A172 (cell line): Measurements from ENCODE around the gene SKIC2. TPM values are rescaled to one million over a fixed set of nuclear protein-coding genes. Genes with fewer than 3 reads are reported as not detected.

Experiments
- DNase-seq: peaks from one replicate; pipeline ENCODE4 v3.0.0-alpha.2; 2015; ENCODE audit warnings: low spot score
- total RNA-seq: library from RNA; depleted of rRNA; stranded (reverse); fragments of >200 nt; shearing (Covaris generic); gene quantifications from 2 replicates; pipeline ENCODE4 v1.2.3, GENCODE V29; 2014

The SKIC2 gene
- total RNA-seq, 1 experiment from 2014 or later, result 26.0 TPM

DNA sequence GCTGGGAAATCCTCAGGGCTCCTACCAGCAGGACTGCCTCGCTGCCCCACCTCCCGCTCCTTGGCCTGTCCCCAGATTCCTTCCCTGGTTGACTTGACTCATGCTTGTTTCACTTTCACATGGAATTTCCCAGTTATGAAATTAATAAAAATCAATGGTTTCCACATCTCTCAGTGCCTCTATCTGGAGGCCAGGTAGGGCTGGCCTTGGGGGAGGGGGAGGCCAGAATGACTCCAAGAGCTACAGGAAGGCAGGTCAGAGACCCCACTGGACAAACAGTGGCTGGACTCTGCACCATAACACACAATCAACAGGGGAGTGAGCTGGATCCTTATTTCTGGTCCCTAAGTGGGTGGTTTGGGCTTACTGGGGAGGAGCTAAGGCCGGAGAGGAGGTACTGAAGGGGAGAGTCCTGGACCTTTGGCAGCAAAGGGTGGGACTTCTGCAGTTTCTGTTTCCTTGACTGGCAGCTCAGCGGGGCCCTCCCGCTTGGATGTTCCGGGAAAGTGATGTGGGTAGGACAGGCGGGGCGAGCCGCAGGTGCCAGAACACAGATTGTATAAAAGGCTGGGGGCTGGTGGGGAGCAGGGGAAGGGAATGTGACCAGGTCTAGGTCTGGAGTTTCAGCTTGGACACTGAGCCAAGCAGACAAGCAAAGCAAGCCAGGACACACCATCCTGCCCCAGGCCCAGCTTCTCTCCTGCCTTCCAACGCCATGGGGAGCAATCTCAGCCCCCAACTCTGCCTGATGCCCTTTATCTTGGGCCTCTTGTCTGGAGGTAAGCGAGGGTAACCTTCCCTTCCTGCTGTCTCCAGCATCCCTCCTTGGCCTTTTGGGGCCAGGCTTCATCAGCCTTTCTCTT lies 13.2 kb upstream of the SKIC2 start, which contains the start of gene CFB:
Gene CFB, plus strand, starts transcription at position 589 of the 863 bp plus-strand sequence. Its CDS starts 127 bp downstream, at position 716.
- DNase-seq, result peak; percentile 84

DNA sequence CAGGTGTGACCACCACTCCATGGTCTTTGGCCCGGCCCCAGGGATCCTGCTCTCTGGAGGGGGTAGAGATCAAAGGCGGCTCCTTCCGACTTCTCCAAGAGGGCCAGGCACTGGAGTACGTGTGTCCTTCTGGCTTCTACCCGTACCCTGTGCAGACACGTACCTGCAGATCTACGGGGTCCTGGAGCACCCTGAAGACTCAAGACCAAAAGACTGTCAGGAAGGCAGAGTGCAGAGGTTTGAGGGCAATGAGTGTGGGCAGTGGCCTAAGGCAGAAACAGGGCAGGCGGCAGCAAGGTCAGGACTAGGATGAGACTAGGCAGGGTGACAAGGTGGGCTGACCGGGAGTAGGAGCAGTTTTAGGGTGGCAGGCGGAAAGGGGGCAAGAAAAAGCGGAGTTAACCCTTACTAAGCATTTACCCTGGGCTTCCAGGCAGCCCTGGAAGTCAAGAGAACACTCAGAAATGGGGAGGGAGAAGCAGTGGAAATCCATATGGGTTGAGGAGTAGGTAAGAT lies 12.5 kb upstream of the SKIC2 start:
- DNase-seq, result no peak

- DNase-seq, result no peak
Observed at GRCh38 chr6:31947070-31947675, 11.8 kb upstream of the SKIC2 start.

- no peak for DNase-seq
Observed at GRCh38 chr6:31947864-31948263, 11.1 kb upstream of the SKIC2 start.

DNA sequence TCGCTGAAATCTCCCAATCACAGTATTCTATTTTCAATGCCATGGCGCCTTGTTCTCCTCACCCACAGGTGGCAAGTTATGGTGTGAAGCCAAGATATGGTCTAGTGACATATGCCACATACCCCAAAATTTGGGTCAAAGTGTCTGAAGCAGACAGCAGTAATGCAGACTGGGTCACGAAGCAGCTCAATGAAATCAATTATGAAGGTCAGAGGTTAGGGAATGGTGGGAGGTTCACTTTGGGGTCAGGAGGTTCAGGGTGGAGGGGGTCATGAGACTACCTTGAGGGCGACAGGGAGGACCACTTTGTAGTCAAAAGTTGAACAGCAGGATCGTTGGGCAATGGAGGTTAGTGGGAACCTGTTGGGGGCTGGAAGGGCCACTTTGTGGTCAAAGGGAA lies 10.7 kb upstream of the SKIC2 start:
- no peak for DNase-seq

- peak; percentile 51 for DNase-seq
Observed at GRCh38 chr6:31948753-31949413, 10.1 kb upstream of the SKIC2 start.

- no peak for DNase-seq
Observed at GRCh38 chr6:31949926-31950548, 8.9 kb upstream of the SKIC2 start.

- peak; percentile 51 for DNase-seq
Observed at GRCh38 chr6:31952140-31952805, 6.7 kb upstream of the SKIC2 start.

- DNase-seq, result no peak
Observed at GRCh38 chr6:31952890-31953289, 6.1 kb upstream of the SKIC2 start.

DNA sequence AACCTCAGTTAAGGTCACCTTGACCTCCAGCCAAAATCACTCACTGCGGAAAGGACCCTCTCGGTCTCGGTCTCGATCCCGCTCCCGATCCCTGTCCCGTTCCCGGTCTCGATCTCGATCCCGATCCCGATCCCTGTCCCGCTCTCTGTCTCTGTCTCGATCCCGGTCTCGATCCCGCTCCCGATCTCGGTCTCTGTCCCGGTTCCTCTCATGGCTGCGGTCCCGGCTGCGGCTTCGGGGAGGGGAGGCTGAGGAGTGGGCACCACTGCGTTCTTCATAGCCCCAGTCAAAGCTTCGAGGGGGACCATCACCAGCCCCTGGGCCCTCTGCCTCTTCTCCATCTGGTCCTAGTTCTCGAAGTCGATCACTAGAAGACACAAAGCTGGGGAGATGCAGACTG lies 4.5 kb upstream of the SKIC2 start:
- DNase-seq, result no peak

- no peak for DNase-seq
Observed at GRCh38 chr6:31956796-31957195, 2.2 kb upstream of the SKIC2 start.

DNA sequence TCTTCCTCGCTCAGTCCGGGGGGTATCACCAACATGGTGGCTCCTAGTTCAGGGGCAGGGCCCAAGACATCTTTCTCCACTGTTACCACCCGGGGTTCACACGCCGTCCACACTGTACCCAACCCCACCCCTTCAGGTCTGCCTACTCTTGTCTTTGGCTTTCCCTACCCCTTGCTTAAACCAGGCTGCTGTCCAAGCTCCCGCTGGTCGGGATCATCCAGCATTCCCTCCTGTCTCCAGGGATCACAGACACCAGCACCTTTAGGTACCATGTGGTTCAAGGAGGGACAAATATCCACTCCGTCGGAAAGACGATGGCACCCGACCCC lies 599 bp upstream of the SKIC2 start:
- DNase-seq, result no peak

DNA sequence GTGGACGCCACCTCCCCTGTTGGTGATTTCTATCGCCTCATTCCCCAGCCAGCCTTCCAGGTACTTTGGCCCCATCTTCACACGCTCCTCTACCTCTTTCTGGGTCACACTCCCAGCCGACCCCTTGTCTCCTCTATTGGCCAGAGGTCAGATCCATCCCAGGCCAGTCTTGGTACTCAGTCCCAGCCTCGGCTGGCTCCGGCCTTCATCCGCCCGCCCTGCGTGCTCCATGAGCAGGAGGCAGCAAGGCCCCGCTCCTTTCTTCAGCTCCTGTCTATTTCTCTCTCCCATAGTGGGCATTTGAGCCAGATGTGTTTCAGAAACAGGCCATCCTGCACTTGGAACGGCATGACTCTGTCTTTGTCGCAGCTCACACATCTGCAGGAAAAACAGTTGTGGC lies 2.6 kb downstream of the SKIC2 start:
- DNase-seq, result no peak

- no peak for DNase-seq
Observed at GRCh38 chr6:31963921-31964320, 4.9 kb downstream of the SKIC2 start.

- no peak for DNase-seq
Observed at GRCh38 chr6:31965700-31966099, 6.7 kb downstream of the SKIC2 start.

GRCh38 chr6:31966506-31966905 lies 7.5 kb downstream of the SKIC2 start:
- no peak for DNase-seq

DNA sequence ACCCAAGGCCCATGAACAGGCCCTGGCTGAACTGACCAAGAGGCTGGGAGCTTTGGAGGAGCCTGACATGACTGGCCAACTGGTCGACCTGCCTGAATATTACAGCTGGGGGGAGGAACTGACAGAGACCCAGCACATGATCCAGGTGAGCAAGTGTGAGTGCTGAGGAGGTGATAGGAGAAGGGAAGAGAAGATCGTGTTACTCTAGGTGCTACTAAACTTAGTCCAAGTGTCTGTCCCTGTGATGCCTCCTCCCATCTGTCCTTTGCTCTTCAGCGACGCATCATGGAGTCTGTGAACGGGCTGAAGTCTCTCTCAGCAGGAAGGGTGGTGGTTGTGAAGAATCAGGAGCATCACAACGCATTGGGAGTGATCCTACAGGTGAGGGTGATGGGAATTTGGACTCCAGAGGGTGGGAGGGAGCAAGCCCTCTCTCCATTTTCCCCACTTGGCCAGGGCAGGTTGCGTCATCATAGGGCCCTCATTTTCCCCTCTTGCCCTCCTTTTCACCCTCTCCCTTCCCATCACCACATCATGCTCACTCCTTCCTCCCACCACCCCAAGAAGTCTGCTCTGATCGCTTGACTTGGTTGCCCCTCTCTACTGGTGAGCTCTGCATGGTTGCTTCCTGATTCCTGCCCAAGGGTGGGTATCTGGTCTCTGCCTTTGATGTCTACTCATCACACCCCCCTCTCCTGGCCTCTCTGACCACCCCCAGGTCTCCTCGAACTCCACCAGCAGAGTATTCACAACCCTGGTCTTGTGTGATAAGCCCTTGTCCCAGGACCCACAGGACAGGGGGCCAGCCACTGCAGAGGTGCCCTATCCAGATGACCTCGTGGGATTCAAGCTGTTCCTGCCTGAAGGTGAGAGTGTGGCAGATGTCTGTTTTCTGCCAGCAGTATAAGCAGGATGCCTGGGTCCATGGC lies 8.3 kb downstream of the SKIC2 start:
- DNase-seq, result no peak

DNA sequence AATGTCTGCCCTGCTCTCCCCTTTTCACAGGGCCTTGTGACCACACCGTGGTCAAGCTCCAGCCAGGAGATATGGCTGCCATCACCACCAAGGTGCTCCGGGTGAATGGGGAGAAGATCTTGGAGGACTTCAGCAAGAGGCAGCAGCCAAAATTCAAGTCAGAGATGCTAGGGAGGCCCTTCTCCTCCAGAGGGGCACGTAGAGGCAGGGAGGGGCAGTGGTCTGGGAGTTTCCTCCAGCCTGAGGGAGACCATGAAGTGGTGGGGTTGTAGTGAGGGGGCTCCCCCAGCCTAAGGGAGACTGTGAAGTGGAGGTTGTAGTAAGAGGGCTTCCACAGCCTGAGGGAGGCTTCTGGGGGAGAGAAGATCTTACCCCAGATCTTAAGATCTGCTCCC lies 8.9 kb downstream of the SKIC2 start:
- no peak for DNase-seq

- DNase-seq, result no peak
Observed at GRCh38 chr6:31968326-31968725, 9.4 kb downstream of the SKIC2 start.
